Activated CD4-positive, alpha-beta T cell treated with anti-CD3 and anti-CD28 coated beads, Interleukin-2, amount 50 U/mL, for 24 hours (primary cell): ENCODE measurements around the gene TMEM106C.
"Not testable (repeated sequence)": the region's sequence is repeated elsewhere in the genome, so short reads cannot be mapped to it uniquely, and the experiment has no call there.

Experiments used
- DNase-seq, 2 donors: peaks; one replicate each; pipeline ENCODE4 v3.0.0-alpha.2; 2020; ENCODE audit warnings: low read depth in 1 of 2, low spot score in 1 of 2

The TMEM106C gene

DNA sequence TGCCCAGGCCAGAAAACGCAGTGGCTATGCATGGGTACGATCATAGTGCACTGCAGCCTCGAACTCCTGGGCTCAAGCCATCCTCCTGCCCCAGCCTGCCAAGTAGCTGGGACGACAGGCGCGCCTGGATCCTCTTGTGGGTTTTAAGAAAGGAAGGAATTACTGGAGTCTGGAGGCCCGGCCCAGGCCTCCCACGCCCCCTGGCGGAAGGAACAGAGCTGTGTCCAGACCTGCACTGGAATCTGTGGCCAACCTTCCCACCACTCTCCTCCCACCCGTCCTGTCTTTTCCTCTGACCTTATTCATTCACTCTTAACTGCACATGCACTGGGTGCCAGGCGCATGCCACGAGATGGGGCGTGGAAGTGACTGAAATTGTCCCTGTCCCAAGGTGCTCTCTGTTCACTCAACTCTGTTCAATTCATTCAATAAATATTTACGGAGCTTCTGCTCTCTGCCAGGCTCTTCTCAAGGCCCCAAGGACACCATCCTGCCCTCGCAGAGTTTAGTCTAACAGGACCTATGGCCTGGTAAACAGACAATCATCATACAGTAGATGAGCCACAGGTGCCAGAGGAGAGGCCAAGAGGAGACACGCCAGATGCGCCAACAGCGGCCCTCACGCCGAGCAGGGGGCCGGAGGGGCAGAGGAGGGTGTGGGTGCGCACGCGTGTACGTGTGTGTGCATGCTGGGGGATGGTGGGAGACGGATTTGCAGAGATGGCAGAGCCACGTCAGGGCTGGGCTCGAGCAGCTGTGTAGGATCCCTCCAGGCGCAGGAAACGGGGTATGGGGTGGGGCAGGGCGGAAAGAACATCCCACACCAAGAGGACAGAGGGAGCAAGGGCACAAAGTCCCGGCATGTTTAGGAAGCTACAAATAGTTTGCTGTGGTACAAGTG, 13.7 kb upstream of the TMEM106C start:
- DNase-seq = peak in 1 of 2 donors; percentile 9

DNA sequence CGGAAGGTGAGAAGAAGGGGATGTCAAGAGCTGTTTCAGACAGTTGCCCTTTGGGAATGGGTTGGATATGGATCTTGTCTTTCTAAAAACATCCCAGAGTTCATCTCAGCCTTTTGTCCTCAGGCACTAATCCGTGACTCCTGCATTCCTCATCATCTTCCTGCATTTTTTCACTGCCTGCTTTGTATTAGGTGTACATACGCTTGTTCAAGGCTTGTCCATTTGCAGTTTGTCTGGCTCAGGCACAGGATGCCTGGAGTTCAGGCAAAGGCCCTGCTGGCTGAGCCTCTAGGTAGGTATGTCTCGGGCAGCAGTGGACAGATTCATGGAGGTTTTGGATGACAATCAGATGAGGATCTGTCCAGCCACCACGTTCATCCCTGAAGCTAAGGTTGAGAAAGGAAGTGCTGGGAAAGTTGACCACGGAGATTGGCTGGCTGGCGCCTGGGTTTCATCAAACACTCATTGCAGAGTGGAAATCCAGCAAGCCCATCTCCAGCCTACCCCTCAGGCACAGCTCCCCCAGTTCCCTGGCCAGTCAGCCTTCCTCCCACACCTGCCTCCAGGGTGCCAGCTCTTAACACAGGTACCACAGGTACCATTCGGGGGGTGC, 12.4 kb upstream of the TMEM106C start:
- DNase-seq = no peak

DNA sequence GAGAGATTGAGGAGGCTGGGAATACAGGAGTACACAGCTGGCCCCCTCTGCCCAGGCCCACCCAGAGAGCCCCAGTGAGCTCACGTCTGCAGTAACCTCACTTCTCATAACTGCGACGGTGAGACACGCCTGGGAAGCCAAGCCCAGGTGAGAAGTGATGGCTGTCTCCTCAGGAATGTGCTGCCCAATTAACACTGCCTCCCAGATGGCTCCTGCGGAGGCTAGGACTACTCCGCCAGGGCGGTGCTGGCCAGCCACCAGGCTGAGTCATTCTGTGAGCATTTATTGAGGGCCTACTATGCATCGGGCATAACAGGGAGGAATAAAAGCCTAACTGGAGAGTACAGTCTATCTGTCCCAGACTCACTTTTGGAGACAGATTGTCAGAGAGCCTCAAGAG, 9.3 kb upstream of the TMEM106C start:
- no peak for DNase-seq

DNA sequence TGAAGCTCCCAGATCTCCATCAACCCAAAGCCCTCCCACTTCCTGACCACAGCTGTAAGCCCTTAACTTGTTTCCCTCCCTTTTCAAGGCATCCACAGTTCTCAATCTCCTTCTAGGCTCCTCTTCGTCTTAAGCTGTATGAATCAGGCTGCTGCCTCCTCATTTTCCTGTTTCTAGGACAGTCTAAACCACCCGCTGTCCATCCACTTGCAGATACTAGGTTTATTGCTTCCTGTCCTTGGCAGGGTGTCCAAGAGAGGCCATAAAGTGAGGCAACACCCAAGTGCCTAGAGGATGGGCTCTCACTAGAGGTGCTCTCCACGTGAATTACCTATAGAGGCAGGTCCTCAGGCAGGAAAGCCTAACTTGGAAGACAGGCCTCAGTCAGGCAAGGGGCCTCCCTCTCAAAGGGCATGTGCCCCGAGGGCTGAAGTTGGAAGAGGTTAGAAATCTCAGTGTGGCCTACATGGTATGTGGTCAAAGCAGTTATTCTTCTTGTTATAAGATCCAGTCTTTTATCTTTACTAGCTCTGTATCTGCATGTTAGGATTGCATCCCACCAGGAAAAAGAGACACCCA, 8.8 kb upstream of the TMEM106C start:
- DNase-seq = no peak

DNA sequence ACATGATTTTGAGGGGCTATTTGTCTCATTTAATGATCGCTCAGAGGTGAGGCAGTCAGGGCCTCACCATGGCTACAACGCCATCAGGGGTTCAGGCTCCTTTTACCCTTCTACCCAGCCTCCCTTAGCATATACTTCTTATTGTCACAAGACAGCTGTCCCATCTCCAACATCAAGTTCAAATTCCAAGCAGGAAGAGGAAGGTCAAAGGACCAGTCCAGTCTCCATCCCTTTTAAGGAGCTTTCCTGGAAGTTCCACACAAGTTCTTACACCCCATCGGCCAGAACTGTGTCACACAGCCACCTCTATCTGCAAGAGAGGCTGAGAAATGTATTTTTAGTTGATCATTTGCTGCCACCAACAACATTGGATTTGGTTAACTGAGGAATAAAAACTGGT, 8.3 kb upstream of the TMEM106C start:
- no peak for DNase-seq

DNA sequence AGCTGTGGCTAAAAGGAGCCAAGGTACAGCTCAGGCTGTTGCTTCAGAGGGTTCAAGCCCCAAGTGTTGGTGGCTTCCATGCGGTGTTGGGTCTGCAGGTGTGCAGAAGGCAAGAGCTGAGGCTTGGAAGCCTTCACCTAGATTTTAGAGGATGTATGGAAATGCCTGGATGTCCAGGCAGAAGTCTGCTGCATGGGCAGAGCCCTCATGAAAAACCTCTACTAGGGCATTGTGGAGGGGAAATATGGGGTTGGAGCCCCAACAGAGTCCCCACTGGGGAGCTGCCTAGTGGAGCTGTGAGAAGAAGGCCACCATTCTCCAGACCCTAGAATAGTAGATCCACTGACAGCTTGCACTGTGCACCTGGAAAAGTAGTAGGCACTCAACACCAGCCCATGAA, 5.7 kb upstream of the TMEM106C start:
- DNase-seq = not testable (repeated sequence)

DNA sequence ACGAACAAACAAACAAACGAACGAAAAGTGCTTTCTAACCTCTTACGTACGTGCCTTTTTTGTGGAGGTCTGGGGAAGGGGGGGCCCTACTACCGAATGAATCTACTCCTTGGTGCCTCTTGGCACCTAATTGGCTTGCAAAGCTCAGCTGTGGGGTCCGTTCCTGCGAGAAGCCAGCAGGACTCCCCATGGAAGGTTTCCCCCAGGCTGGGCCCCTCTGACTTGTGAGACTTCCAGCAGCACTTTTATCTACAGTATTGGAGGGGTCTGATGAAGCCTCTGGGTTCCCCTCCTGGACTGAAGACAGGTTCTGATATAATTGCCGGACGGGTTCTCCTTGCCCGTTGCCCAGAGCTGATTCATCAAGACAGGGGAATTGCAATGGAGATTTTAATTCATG, 1.2 kb upstream of the TMEM106C start:
- DNase-seq = no peak

DNA sequence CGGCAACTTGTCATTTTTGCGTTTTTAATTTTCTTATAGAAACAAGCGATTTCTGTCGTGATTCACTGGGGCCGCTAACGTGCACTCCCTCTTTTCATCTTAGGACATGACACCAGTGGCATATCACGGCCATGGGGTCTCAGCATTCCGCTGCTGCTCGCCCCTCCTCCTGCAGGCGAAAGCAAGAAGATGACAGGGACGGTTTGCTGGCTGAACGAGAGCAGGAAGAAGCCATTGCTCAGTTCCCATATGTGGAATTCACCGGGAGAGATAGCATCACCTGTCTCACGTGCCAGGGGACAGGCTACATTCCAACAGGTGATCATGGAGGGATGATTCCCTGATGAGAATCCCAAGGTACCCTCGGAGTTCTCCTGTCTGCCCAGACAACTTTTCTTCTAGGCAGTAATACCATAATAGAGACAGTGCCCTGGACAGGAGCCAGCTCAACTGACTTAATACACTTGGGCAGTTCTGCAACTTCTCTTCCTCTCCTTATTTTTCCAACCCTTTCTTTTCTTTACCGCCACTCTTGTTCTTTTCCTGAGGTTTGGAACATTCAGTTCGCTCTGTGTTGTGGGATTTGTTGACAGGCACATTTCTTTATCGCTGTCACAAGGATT, 821 bp downstream of the TMEM106C start:
- no peak for DNase-seq

DNA sequence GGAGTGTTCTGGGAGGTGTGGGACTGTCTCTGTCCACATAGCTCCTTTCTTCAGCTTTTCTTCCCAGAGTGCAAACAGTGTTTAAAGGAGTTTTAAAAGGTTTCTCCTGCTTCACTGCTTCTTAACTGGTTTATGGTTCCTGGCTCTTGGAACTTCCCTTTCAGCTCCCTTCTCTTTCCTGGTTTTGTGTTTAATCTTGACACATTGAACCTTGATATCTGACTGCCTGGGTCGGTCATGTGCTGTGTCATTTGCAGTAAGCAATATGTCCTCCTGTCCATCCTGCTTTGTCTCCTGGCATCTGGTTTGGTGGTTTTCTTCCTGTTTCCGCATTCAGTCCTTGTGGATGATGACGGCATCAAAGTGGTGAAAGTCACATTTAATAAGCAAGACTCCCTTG, 2.2 kb downstream of the TMEM106C start:
- DNase-seq = no peak

DNA sequence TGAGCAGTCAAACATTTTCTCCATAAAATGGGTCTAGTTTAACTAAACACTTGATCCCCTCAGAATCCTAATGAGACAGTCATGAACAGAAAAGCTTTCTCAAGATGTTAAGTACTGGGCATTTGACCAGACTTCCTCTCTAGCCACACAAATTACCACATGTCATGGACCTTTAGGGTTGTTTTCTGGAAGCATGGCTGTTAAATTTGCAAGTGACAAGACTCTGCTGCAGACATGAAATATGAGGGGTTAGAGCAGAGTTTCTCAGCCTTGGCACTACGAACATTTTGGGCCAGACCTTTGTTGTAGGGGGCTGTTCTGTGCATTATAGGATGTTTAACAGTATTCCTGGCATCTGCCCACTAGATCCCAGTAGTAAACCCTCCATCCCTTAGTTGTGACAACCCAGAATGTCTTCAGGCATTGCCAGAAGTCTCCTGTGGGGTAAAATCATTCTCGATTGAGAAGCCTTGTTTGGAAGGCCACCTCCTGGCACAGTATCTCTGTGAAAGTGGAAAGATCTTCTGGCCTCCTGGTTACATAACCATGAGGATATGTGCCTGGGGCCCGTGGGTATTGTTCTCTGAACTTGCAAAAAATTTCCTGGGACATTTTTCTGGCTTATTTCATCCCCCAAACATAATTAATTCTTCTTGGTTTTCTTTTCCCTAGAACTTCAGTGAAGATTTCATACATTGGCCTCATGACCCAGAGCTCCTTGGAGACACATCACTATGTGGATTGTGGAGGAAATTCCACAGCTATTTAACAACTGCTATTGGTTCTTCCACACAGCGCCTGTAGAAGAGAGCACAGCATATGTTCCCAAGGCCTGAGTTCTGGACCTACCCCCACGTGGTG, 4.3 kb downstream of the TMEM106C start:
- no peak for DNase-seq

DNA sequence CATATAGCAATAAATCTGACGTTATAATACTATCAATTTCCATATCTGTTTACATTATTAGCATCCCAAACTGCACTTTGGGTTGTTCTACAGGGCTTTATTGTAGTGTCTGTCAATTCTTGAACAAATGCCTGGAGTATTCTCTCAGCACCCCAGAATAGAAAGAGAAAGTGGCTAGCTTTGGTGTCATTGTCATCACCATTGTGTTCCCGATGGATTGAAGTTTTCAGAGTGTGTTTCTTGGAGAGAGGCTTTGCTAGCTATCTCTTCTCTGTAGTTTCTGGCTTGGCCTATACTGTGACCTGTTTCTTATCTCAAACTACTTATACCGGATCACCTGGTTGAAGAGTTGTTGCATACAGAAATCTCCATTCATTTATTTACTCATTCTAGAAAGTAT, 6.4 kb downstream of the TMEM106C start:
- no peak for DNase-seq

DNA sequence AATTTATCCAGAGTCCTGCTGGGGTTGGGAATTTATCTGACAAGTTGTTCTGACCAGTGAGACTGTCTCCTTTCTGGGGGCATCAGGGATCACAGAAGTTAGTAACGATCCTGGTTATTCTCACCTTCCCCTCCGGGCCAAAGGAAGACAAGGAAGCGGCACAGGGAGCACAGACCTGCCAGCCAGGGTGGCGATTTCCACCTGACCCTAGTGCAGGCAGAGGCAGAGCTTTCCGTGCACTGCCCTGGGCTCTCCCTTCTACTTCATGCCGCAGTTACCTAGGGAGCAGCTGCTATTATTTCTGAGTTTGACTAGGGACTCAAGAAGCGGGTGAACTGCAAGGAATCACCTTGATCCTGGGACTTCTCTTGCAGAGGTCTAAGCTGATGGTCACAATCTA, 7.4 kb downstream of the TMEM106C start:
- no peak for DNase-seq

DNA sequence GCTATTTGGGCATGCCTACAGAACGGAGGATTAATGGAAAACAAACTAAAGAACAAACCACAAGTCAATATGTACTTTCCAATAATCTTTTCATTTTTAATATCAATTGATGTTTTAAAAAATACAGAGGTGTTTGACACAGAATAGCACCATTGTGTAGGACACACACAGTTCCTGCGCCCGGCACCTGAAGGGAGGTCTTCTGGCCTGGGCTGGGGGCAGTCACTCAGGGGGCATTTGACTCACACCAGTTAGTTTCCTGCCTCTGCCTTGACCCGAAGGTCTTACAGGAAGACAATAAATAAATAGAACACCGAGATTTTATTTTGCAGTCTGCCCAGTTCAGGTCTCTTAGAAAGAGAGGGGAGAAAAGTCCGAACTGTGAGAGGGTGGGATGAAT, 9.5 kb downstream of the TMEM106C start:
- no peak for DNase-seq

DNA sequence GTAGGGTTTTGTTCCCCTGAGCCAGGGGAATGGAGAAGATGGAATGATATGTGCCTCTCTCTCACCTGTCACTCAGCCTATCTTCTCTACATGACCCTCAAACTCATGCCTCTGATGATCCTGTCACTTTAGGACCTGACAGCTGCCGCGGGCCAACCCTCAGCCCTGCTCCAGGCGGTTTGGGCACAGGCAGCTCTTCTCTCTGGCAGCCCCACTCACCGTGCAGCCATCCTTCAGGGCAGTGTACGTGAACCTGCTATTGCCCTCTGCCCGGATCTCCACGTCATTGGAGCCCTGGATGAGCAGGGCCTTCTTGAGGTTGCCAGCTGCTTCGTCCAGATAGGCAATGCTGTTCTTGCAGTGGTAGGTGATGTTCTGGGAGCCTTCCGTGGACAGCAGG, 10.5 kb downstream of the TMEM106C start:
- no peak for DNase-seq

DNA sequence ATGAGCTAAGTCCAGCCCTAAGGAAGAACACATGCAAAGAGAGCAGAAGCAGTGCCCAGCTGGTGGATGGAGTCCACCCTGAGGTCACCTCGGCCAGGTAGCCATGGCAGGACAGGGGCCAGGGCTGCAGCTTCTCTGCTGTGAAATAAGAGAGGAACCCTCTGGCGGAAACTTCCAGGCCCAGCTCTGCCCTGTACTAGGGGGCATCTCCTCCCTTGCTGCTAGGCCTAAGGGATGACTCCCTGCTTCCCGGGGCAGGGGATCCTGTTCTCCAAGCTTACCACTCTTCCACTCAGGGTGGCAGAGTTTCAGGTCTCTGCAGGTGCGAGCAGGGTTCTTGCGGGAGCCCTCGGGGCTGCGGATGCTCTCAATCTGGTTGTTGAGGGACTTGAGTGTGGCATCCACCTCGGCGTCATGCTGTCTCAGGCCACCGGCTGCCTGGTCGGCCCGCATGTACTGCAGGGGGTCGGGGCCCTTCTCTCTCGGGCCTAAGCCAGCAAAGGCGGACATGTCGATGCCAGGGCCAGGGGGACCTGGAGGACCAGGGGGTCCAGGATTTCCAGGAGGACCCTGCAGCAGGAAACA, 11.7 kb downstream of the TMEM106C start:
- DNase-seq = no peak

DNA sequence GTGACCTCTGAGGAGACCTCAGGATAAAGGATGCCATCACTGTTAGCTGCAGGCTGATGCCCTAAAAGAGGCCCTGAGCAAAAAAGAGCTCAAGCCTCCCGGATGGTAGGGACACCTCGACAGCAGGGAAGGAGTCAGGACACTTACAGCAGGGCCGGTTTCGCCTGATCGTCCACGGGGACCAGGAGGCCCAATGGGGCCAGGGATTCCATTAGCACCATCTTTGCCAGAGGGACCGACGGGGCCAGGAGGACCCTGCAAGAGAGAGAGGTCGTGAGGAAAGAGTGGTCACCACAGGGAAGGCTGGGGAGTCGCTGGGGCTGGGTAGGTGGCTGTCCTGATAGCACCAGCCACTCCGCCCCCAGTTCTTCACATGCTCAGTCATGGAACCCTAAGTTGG, 12.4 kb downstream of the TMEM106C start:
- DNase-seq = no peak

DNA sequence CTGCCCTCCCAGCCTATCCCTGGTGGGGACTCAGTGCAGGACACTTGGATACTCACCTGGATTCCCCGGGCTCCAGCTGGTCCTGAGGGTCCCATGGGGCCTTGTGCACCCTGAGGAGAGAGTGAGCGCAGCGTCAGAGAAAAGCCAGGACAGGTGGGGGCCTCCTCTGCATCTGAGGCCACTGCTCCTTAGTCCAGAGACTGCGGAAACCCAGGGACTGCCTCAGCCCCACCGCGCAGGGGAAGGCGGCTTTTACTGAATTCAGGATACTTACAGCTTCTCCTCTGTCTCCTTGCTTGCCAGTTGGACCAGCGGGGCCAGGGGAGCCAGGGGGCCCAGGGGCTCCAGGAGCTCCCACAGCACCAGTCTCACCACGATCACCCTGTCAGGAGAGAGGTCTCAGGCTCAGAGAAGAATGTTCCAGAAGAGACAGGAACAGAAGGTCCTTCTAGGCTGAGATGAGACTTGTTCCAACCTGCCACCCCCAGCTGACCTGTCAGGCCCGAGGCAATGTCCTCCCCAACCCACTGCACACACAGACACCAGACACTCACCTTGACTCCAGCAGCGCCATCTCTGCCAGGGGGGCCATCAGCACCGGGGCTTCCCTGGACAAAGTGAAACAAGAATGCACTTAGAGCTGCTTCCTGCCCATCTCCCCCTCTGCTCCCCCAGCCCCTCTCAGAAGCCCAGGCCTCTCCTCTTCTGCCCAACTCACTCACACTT, 13.8 kb downstream of the TMEM106C start:
- DNase-seq = no peak

DNA sequence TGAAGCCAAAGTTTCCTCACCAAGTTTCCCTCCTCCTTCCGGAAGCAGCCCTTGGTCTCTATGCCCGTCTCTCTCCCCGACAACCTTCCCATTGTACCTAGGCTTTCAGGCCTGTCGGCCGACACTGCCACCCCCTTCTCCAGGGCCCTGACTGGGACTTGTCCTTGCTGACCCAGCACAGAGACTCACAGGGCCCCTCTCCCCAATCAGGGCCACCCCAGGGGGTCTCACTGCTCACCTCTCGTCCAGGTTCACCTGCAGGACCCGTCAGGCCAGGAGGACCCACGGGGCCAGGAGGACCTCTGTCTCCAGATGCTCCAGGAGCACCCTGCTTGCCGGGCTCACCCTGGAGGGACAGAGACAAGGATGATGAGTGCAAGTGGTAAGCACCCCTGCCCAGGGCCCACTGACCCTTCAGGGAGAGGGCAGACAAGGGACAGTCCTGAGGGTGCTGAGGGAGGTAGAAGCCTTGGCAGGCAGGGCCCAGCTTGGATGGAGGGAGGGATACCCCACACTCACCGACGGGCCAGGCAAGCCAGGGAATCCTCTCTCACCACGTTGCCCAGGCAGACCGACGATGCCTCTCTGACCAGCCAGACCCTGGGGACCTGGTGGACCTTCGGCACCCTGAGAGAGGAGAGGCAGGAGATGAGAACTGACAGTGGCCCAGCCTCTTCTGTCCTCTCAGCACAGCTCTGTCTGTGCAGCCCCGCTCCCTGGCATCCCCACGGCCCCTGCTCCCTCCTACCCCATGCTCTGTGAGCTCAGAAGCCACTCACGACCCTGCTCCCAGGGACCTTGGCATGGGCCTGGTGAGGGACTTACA, 14.6 kb downstream of the TMEM106C start:
- DNase-seq = no peak

DNA sequence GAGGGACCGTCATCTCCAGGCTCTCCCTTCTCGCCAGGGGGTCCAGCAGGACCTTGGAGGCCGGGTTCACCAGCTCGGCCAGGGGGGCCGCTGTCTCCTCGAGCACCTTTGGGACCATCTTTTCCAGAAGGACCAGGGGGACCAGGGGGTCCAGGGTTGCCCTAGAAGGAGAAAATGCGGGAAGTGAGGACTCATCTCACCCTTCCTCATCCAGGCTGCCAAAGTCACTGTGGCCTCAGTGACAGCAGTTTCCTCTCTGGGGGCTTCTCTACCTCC, 15.1 kb downstream of the TMEM106C start:
- DNase-seq = no peak
